ENCODE measurements around the gene OCA2. TPM values are rescaled to one million over a fixed set of nuclear protein-coding genes. Genes with fewer than 3 reads are reported as not detected.

OCA2 gene
- total and polyA plus RNA-seq, 2 of the 8 experiments (the other 6 are each of a cell fraction or from before 2014, with no cell fraction given), result 0.20 TPM

DNA sequence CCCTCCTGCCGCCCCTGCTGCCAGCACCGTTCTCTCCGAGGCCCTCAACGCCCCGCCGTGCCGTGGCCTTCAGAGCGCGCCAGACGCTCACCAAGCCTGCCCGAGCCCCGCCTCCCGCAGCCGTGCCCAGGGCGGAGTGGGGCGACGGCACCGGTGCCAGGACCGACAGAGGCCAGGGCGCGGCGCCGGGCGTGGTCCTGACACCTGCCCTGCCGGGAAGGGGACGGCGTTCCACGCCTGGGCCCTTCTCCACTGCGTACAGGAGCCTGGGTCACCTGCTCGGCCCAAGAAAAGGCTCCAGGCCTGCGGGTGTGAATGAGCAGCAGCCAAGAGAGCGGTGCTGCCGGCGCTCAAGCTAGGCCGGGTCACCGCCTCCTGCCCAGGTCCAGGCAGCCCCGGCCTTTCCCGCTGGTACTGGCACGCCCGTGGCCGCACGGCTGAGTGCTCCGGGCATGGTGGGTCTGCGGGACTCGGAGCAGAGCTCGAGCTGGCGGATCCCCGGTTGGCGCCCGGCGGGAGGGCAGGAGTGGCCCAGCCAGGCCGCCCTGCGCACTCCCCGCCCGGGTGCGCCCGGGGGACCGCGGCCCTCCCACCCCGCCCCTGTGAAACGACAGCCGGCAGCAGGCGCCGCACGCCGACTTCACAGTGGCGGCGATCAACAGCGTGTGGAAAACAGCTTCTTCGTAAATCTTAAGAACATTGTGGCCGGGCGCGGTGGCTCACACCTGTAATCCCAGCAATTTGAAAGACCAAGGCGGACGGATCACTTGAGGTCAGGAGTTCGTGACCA, 4.2 kb downstream of the OCA2 start:
- Histone ChIP-seq H3K23ac (ENCODE audit: insufficient read length) (no peak overlapping the region), H4K8ac (ENCODE audit: extremely low read depth, insufficient read depth, low read length) (peak overlapping the region; percentile 75; the same call in 1 of the 2 replicates), H4K91ac (replicated peaks; ENCODE audit: insufficient read length, low read length) (no peak overlapping the region), H3K56ac (replicated peaks; ENCODE audit: insufficient read length, low read depth, low read length) (no peak overlapping the region), H3K36me3 (ENCODE audit: control insufficient read depth in 2 of 4, insufficient read depth in 4 of 4, low read length in 3 of 4) (peaks cover 0 to 3% (median 0%) of the 10 kb centered on the region in 4 experiments; a peak in 1 of 8 replicates), H3K4ac (replicated peaks; ENCODE audit: insufficient read length, low read depth, low read length) (no peak overlapping the region), H3K14ac (ENCODE audit: insufficient read length) (no peak overlapping the region), H3K18ac (ENCODE audit: extremely low read depth, low read length) (no peak overlapping the region; the same call in 1 of the 2 replicates), H2AFZ (ENCODE audit: low read length) (peak overlapping the region; percentile 42; the same call in 1 of the 2 replicates), H3K27me3 (replicated peaks in 1 of 4; ENCODE audit: control insufficient read depth in 3 of 4, extremely low read depth in 1 of 4, insufficient read depth in 3 of 4, low read length in 3 of 4) (peaks cover 43 to 69% (median 64%) of the 10 kb centered on the region in 4 experiments), H3K4me3 (ENCODE audit: extremely low read depth in 1 of 4, insufficient read depth in 2 of 4, low read depth in 3 of 4, low read length in 4 of 4) (peak overlapping the region; percentile 35 to 66 (median 47)), H3K9ac (replicated peaks in 1 of 4; ENCODE audit: extremely low read depth in 1 of 4, low read depth in 3 of 4, low read length in 3 of 4) (no peak overlapping the region), H2BK20ac (ENCODE audit: low read length) (no peak overlapping the region), H3K9me3 (ENCODE audit: insufficient read depth in 2 of 2, low read depth in 1 of 2, low read length in 1 of 2) (0 out of 4 replicates have a peak, but pooled peaks cover 0 to 2% of the 10 kb centered on the region in 2 experiments), H3K4me2 (ENCODE audit: insufficient read depth in 1 of 2, low read depth in 2 of 2, low read length in 2 of 2) (peak overlapping the region; percentile 55 to 87), H2BK120ac (replicated peaks; ENCODE audit: low read depth, low read length) (no peak overlapping the region), H2AK5ac (ENCODE audit: low read depth, low read length) (no peak overlapping the region), H3K27ac (ENCODE audit: low read depth, low read length) (no peak overlapping the region), H3K79me1 (ENCODE audit: low read depth, low read length) (no peaks in the 10 kb centered on the region), H3K23me2 (ENCODE audit: low read depth, low read length) (peaks cover 35% of the 10 kb centered on the region), H3K4me1 (replicated peaks in 1 of 4; ENCODE audit: control insufficient read depth in 3 of 4, insufficient read depth in 4 of 4, low read length in 3 of 4) (peaks cover 0 to 29% (median 9%) of the 10 kb centered on the region in 4 experiments; a peak in 5 of 7 replicates), H2BK15ac (ENCODE audit: low read length) (no peak overlapping the region), H4K20me1 (replicated peaks in 1 of 2; ENCODE audit: control insufficient read depth in 1 of 2, insufficient read depth in 2 of 2, low read length in 2 of 2) (peaks cover 0 to 15% of the 10 kb centered on the region in 2 experiments), H2BK5ac (ENCODE audit: low read depth, low read length) (no peak overlapping the region), H4K5ac (ENCODE audit: insufficient read length, low read depth, low read length) (no peak overlapping the region), H3K79me2 (ENCODE audit: control insufficient read depth in 1 of 2, insufficient read depth in 2 of 2, low read length in 2 of 2) (no peaks in the 10 kb centered on the region), H2BK12ac (ENCODE audit: low read depth, low read length) (no peak overlapping the region)
- ChIA-PET POLR2A (ENCODE audit: partially characterized antibody) (interaction anchor here (1.3 to 2.7 kb wide), 2 partner anchors 9 to 13 kb away, joined by 4 to 7 read pairs; no protein-coding TSS in a partner anchor), CTCF (ENCODE audit: partially characterized antibody) (interaction anchor here (0.6 kb wide), 1 partner anchor 712 kb away, joined by 3 read pairs; no protein-coding TSS in a partner anchor)
- TF ChIP-seq SP4 (IDR thresholded peaks at IDR 0.05; ENCODE audit: low read length), result no peak
- peak; percentile 82 for TF ChIP-seq KDM4A (IDR thresholded peaks at IDR 0.05; ENCODE audit: low read depth, low read length, severe bottlenecking)
- TF ChIP-seq SUZ12 (IDR thresholded peaks at IDR 0.05; ENCODE audit: low read length), result peak; percentile 86
- TF ChIP-seq GABPA (IDR thresholded peaks at IDR 0.05; ENCODE audit: borderline replicate concordance, insufficient read depth, low read length), result 0 out of 2 replicates have a peak, but pooled peaks have one; percentile 26
- TF ChIP-seq RNF2 (IDR thresholded peaks at IDR 0.05; ENCODE audit: borderline replicate concordance, low read depth, low read length, missing control alignments, poor library complexity, severe bottlenecking), result no peak
- no peak for TF ChIP-seq RAD21 (IDR thresholded peaks at IDR 0.05 in 1 of 2, conservative IDR thresholded peaks at IDR 0.05 in 1 of 2; ENCODE audit: low read depth in 2 of 2, low read length in 2 of 2)
- TF ChIP-seq, protein P1, sequence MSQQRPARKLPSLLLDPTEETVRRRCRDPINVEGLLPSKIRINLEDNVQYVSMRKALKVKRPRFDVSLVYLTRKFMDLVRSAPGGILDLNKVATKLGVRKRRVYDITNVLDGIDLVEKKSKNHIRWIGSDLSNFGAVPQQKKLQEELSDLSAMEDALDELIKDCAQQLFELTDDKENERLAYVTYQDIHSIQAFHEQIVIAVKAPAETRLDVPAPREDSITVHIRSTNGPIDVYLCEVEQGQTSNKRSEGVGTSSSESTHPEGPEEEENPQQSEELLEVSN (IDR thresholded peaks at IDR 0.05), result peak; percentile 32; the same call in 1 of the 2 replicates
- no peak for TF ChIP-seq TAF1 (IDR thresholded peaks at IDR 0.05; ENCODE audit: low read depth, low read length)
- WGBS, 2 experiments (ENCODE audit: extremely low coverage in 1 of 2, insufficient coverage in 1 of 2, insufficient read length in 1 of 2, insufficient replicate concordance in 2 of 2, low coverage in 1 of 2, low lambda C conversion rate in 2 of 2, missing lambda C conversion rate in 1 of 2), result 3% methylated on average over 65 of the region's 76 CpGs; no CpG with 5 or more reads in 1 of the 2 experiments
- peak in 1 of 2 experiments; percentile 79 for DNase-seq (ENCODE audit: low read depth in 1 of 2, low spot score in 2 of 2)
- FAIRE-seq, result no peak

Data from H1 (cell line).